HepG2 (cell line): ENCODE data around the gene DCDC1. TPM values are rescaled to one million over a fixed set of nuclear protein-coding genes. Genes with fewer than 3 reads are reported as not detected.

Experiments used
- EHMT2 ChIP-seq: fragments of 200-600 bp; sonication (generic); IDR thresholded peaks from 2 replicates; pipeline ENCODE4 v1.7.0; 2017; ENCODE audit warnings: antibody characterized with exemption, low read depth, low read length, borderline replicate concordance
- HOXA5 ChIP-seq: sonication (generic); formaldehyde crosslinking; IDR thresholded peaks from 2 replicates; pipeline ENCODE4 v1.4.0; 2020; ENCODE audit warnings: missing genetic modification reagents
- MTA3 ChIP-seq: sonication (generic); formaldehyde crosslinking; IDR thresholded peaks from 2 replicates; pipeline ENCODE4 v1.4.0; 2020; ENCODE audit warnings: missing genetic modification reagents
- MTF1 ChIP-seq: sonication (generic); formaldehyde crosslinking; IDR thresholded peaks from 2 replicates; pipeline ENCODE4 v1.5.0; 2020; ENCODE audit warnings: missing genetic modification reagents
- PRDM10 ChIP-seq: sonication (generic); formaldehyde crosslinking; IDR thresholded peaks from 2 replicates; pipeline ENCODE4 v1.4.0; 2020; ENCODE audit warnings: low read depth, missing genetic modification reagents
- SIN3B ChIP-seq: fragments of 150-350 bp; IDR thresholded peaks from 2 replicates; pipeline ENCODE4 v1.6.1; 2014; ENCODE audit warnings: low read length
- SOX6 ChIP-seq, 2 experiments: fragments of 450-650 bp in 1 of 2; sonication (generic) in 1 of 2; formaldehyde crosslinking in 1 of 2; IDR thresholded peaks; 2 replicates each; pipeline versions ENCODE4 v1.4.0 to v1.6.1; 2017 to 2020; ENCODE audit warnings: antibody characterized with exemption in 1 of 2, mild to moderate bottlenecking in 1 of 2, missing genetic modification reagents in 1 of 2
- TGIF2 ChIP-seq: IDR thresholded peaks from 2 replicates; pipeline ENCODE4 v1.6.1; 2016; ENCODE audit warnings: control low read depth, missing compliant biosample characterization
- ZBTB25 ChIP-seq: IDR thresholded peaks from 2 replicates; pipeline ENCODE4 v1.6.1; 2018; ENCODE audit warnings: missing genetic modification reagents
- ZFAT ChIP-seq: sonication (generic); formaldehyde crosslinking; conservative IDR thresholded peaks from 2 replicates; pipeline ENCODE4 v1.8.1; 2023; ENCODE audit warnings: missing genetic modification reagents, inconsistent platforms
- ZNF138 ChIP-seq: sonication (generic); formaldehyde crosslinking; IDR thresholded peaks from 2 replicates; pipeline ENCODE4 v1.5.0; 2020; ENCODE audit warnings: mild to moderate bottlenecking, low read depth, missing genetic modification reagents
- ZNF441 ChIP-seq: sonication (generic); formaldehyde crosslinking; IDR thresholded peaks from 2 replicates; pipeline ENCODE4 v1.7.0; 2021; ENCODE audit warnings: missing genetic modification reagents, borderline replicate concordance
- ZNF558 ChIP-seq: sonication (generic); formaldehyde crosslinking; IDR thresholded peaks from 2 replicates; pipeline ENCODE4 v1.9.0; 2022; ENCODE audit warnings: mild to moderate bottlenecking, missing genetic modification reagents, borderline replicate concordance
- ZNF674 ChIP-seq: sonication (generic); formaldehyde crosslinking; IDR thresholded peaks from 2 replicates; pipeline ENCODE4 v1.5.0; 2020; ENCODE audit warnings: low read depth, mild to moderate bottlenecking, missing genetic modification reagents
- ZNF747 ChIP-seq: sonication (generic); formaldehyde crosslinking; IDR thresholded peaks from 2 replicates; pipeline ENCODE4 v1.8.1; 2023; ENCODE audit warnings: missing genetic modification reagents, mild to moderate bottlenecking, borderline replicate concordance
- polyA plus RNA-seq, 8 experiments: library from polyadenylated mRNA; depleted of rRNA in 3 of 8; stranded (reverse) in 7 of 8; unstranded in 1 of 8; fragments of >200 nt; fragmentation: Illumina TruSeq in 4 of 8; extraction: Trizol in 4 of 8; gene quantifications; 2 replicates each; pipeline versions ENCODE4 v1.2.1 to v1.2.3, GENCODE V29; 2011 to 2016; ENCODE audit warnings: low read depth in 4 of 8, missing spikeins in 1 of 8, mixed read lengths in 1 of 8; ENCODE audit not compliant: insufficient read depth in 1 of 8
- total RNA-seq, 5 experiments: library from RNA; depleted of rRNA; stranded (reverse); fragments of >200 nt; fragmentation: Illumina TruSeq; extraction: Trizol; gene quantifications; 2 replicates each; pipeline ENCODE4 v1.2.3, GENCODE V29; 2016; ENCODE audit warnings: low read depth in 1 of 5
- TF ChIP-seq, protein P1 (sequence below): sonication (generic); formaldehyde crosslinking; IDR thresholded peaks from 2 replicates; pipeline ENCODE4 v1.9.0; 2022; ENCODE audit warnings: low read depth, missing genetic modification reagents
- TF ChIP-seq, protein P2 (sequence below): IDR thresholded peaks from 2 replicates; pipeline ENCODE4 v1.4.0; 2020; ENCODE audit warnings: mild to moderate bottlenecking, missing genetic modification reagents

Gene DCDC1
- total and polyA plus RNA-seq, 2 of the 13 experiments (the other 11 are each of a cell fraction or from before 2014, with no cell fraction given) = 0.12 to 0.27 TPM

- 0 out of 2 replicates have a peak, but pooled peaks have one; percentile 35 for TF ChIP-seq PRDM10 (CRISPR knock-in tag)
- TF ChIP-seq, protein P1, sequence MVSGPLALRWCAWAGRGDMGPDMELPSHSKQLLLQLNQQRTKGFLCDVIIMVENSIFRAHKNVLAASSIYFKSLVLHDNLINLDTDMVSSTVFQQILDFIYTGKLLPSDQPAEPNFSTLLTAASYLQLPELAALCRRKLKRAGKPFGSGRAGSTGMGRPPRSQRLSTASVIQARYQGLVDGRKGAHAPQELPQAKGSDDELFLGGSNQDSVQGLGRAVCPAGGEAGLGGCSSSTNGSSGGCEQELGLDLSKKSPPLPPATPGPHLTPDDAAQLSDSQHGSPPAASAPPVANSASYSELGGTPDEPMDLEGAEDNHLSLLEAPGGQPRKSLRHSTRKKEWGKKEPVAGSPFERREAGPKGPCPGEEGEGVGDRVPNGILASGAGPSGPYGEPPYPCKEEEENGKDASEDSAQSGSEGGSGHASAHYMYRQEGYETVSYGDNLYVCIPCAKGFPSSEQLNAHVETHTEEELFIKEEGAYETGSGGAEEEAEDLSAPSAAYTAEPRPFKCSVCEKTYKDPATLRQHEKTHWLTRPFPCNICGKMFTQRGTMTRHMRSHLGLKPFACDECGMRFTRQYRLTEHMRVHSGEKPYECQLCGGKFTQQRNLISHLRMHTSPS (CRISPR knock-in tag) = no peak
- TF ChIP-seq ZNF441 (CRISPR knock-in tag) = peak; percentile 58; the same call in 1 of the 2 replicates
- no peak for TF ChIP-seq MTF1
- no peak for TF ChIP-seq ZFAT (CRISPR knock-in tag)
- 0 out of 2 replicates have a peak, but pooled peaks have one; percentile 69 for TF ChIP-seq TGIF2 (CRISPR knock-in tag)
- TF ChIP-seq SIN3B = peak; percentile 83
- TF ChIP-seq ZNF558 = no peak
- TF ChIP-seq ZBTB25 (CRISPR knock-in tag) = 0 out of 2 replicates have a peak, but pooled peaks have one; percentile 64
- TF ChIP-seq, protein P2, sequence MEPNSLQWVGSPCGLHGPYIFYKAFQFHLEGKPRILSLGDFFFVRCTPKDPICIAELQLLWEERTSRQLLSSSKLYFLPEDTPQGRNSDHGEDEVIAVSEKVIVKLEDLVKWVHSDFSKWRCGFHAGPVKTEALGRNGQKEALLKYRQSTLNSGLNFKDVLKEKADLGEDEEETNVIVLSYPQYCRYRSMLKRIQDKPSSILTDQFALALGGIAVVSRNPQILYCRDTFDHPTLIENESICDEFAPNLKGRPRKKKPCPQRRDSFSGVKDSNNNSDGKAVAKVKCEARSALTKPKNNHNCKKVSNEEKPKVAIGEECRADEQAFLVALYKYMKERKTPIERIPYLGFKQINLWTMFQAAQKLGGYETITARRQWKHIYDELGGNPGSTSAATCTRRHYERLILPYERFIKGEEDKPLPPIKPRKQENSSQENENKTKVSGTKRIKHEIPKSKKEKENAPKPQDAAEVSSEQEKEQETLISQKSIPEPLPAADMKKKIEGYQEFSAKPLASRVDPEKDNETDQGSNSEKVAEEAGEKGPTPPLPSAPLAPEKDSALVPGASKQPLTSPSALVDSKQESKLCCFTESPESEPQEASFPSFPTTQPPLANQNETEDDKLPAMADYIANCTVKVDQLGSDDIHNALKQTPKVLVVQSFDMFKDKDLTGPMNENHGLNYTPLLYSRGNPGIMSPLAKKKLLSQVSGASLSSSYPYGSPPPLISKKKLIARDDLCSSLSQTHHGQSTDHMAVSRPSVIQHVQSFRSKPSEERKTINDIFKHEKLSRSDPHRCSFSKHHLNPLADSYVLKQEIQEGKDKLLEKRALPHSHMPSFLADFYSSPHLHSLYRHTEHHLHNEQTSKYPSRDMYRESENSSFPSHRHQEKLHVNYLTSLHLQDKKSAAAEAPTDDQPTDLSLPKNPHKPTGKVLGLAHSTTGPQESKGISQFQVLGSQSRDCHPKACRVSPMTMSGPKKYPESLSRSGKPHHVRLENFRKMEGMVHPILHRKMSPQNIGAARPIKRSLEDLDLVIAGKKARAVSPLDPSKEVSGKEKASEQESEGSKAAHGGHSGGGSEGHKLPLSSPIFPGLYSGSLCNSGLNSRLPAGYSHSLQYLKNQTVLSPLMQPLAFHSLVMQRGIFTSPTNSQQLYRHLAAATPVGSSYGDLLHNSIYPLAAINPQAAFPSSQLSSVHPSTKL (CRISPR knock-in tag) = peak; percentile 72
- no peak for TF ChIP-seq SOX6 (IDR thresholded peaks at IDR 0.05)
- TF ChIP-seq SOX6 (CRISPR knock-in tag; IDR thresholded peaks at IDR 0.05) = peak; percentile 64
- TF ChIP-seq ZNF674 (CRISPR knock-in tag) = no peak
- peak; percentile 55; the same call in 1 of the 2 replicates for TF ChIP-seq HOXA5 (CRISPR knock-in tag)
- TF ChIP-seq EHMT2 = peak; percentile 46; the same call in 1 of the 2 replicates
- peak; percentile 28; the same call in 1 of the 2 replicates for TF ChIP-seq ZNF747 (CRISPR knock-in tag)
- 0 out of 2 replicates have a peak, but pooled peaks have one; percentile 49 for TF ChIP-seq ZNF138 (CRISPR knock-in tag)
- TF ChIP-seq MTA3 = no peak
These were observed at the start of gene DCDC1, which contains the start of gene DNAJC24 (continued) for GRCh38 chr11:31369348-31370329.
